GM18951 (cell line): ENCODE results near the gene ESYT3.

Source experiments
- POLR2A ChIP-seq: IDR thresholded peaks from 4 replicates; pipeline ENCODE4 v1.6.1; 2011; ENCODE audit warnings: mild to moderate bottlenecking; ENCODE audit not compliant: insufficient read length, insufficient read depth; ENCODE audit errors: extremely low read depth
- in situ Hi-C: fragments of 300-500 bp; cut with MboI; formaldehyde crosslinking; loops from one replicate; pipeline ENCODE4 v1.12.0; 2022; ENCODE audit warnings: low sequenced_read_pairs, mixed read lengths, inconsistent platforms; ENCODE audit not compliant: unreplicated experiment

Gene ESYT3

DNA sequence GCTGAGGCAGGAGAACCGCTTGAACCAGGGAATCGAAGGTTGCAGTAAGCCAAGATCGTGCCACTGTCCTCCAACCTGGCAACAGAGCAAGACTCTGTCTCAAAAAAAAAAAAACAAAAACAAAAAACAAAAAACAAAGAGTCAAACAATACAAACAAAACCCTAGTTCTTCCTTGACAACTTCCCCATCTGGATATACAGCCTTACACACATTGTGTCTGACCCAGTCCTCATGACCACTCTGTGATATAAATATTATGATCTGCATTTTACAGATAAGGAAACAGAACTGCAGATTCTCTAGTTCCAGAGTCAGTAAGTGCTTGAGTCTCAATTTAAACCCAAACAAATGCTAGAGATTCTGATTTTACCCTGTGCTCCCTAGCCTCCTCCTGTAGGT is 4.8 kb upstream of the ESYT3 start:
- in situ Hi-C loops, result no loop called here
- TF ChIP-seq POLR2A, result no peak

DNA sequence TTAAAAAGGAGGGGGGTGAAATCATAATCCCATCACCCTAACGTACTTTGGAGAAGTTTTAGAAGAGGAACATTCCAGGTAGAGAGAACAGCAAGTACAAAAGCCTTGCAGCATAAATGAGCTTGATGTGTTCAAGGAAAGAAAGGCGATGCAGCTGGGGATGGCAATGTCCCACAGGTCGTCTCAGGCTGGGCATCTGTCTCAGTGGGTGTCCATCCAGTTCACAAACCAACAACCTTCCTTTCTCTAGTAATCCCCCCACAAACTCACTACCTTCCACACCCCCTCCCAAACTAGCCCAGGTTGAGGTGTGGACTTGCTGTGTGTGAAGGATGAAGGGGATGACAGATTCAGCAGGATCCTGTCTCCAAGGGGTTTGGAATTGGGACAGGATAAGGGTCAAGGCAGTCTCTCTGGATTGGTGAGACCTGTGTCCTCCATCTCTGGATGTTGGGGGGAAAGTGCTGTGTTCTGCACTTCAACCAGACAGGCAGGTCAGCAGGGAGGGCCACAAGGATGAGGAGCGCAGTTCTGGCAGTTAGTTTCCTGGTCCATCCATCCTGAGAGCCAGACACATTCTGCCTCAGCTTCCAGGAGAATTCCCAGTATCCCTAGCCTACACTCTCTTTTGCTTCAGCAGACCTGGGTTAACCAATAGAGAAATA is 1.7 kb upstream of the ESYT3 start:
- in situ Hi-C loops, result no loop called here
- no peak for TF ChIP-seq POLR2A

DNA sequence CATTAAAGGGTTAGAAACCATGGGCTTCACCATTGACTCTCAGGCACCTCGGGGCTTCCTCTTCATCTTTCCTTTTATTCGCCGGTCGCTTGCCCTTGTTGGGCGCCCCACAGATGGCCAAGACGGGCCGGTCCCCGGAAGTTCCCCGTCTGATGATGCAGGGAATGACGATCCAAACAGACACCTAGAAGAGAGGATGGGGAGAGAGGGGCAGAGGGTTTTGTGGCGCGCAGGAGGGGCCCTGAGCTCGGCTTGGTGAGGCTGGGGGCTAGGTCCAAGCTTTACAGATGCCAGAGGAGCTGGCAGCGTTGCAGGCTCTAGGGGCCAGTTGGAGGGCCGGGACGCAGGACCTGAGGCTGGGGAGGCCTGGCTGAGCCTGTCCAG is 532 bp upstream of the ESYT3 start:
- no peak for TF ChIP-seq POLR2A
- in situ Hi-C loops, result no loop called here

DNA sequence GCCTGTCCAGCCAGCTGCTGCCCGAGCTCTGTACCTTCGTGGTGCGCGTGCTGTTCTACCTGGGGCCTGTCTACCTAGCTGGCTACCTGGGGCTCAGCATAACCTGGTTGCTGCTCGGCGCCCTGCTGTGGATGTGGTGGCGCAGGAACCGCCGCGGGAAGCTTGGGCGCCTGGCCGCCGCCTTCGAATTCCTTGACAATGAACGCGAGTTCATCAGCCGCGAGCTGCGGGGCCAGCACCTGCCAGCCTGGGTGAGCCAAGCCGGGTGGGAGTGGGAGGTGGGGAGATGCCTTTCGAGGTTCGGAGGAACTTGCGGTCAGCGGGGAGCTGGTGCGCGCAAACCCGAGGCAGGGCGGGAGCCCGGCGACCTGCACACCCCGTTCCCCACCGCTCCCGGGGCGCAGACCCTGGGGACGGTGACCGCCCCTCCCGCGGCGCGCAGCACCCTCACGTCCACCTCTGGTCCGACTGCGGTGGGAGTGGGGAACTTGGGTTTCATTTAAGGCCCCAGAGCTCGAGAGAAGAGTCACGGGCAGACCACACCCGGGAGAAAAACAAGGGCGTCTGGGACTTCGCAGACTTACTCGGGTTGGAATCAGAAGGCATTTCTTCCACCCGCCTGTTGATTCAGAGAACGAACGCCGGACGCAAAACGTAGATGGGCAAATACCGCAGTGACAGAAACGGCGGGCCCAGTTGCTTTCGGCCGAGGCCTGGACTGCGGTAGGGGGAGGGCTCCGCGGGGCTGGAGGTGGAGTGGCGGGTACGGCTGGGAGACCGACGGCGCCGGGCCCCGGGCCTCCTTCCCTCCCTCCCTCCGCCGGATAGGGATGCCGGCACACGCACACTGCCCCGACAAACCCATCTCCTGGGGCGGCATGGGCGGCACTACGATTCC is 708 bp downstream of the ESYT3 start:
- no peak for TF ChIP-seq POLR2A
- in situ Hi-C loops, result no loop called here

DNA sequence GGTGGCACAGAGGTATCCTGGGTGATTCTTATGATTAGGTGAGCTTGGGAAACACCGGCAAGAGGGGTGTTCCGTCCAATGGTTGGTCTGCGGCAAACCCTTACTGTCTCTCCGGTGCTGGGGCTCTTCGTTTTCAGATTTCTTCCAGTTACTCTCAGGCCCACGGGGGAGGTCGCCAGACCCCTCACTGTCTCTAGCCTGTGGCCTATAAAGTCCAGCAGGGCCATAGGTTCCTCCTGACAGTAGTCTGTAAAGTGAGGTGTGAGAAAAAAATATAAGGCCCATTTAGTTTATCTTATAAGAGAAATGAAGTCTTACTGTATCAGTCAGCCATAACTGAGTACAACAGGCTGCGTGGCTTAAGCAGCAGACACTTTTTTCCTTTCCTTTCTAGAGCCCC is 1.4 kb downstream of the ESYT3 start:
- in situ Hi-C loops, result no loop called here
- TF ChIP-seq POLR2A, result no peak

DNA sequence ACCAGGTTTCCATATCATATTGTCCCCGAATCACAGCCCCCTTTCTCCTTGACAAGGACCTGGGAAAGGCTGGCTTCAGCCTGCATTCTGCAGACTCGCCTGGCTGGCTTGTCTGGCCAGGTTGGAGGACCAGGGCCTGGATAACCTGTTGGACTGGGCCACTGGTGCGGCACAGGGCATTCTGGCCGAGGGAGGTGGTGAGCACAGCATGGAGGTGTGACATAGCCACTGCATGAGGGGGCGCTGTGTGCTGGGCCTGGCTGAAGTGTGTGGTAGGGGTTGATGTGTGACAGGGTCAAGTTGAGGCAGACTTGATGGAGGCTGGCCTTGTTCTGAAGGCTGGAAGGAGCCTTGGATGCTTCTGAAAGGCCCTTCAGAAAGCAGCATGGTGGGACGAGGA is 2.9 kb downstream of the ESYT3 start:
- no peak for TF ChIP-seq POLR2A
- in situ Hi-C loops, result no loop called here

DNA sequence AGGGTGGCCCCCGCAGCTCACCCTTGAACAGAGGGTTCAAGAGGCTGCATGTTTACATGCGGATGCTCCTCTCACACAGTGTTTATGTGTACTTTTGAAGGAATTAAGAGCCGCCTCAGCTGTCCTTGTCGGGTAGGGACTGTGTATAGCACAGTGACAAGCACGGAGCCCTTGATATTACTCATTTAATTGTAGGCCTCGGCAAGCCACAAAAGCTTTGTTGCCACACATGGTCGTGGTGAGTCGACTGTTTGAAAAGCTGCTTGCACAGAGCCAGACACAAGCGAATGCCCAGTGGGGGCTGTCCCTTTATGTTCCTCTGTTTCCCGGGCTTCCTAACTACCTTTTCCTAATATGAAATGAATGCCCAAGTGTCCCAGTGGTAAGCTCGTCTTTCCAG is 4.5 kb downstream of the ESYT3 start:
- no peak for TF ChIP-seq POLR2A
- in situ Hi-C loops, result no loop called here

DNA sequence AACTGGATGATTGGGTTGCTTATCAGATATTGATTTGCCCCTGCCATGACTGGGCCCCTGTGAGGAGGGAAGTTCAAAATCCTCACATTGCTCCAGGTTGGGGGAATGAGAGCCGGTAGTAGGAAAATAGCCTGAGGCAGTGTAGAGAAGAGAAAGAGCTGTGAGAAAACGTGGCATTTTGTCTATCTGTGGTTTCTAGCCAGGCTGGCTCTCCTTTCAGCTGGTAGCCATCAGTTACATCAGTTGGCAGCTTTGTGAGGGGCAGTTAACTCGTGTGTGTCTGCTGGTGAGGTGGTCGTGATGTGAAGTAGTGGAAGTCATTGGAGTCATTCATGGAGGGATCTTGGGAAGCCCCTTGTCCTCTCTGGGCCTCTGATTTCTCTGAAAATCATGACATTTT is 5.2 kb downstream of the ESYT3 start:
- no peak for TF ChIP-seq POLR2A
- in situ Hi-C loops, result no loop called here

DNA sequence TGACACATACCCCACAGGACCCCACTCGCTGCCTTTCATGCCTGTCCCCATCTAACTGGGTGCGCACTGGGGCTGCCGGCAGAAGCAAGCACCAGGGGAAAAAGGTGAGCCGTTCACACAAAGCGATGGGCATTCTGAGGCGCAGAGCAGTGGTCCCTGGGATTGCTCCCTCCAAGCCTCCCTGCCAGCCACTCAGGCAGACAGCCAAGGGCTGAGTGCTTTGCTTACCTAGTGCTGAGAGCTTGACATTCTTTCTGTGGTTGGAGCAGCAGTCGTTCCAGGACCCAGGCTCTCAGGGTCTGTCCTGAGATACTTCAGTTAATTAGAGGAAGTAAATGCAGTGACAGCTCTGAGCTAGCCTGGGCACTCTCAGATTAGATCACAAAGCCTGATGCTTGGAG is 5.7 kb downstream of the ESYT3 start:
- no peak for TF ChIP-seq POLR2A
- in situ Hi-C loops, result no loop called here

DNA sequence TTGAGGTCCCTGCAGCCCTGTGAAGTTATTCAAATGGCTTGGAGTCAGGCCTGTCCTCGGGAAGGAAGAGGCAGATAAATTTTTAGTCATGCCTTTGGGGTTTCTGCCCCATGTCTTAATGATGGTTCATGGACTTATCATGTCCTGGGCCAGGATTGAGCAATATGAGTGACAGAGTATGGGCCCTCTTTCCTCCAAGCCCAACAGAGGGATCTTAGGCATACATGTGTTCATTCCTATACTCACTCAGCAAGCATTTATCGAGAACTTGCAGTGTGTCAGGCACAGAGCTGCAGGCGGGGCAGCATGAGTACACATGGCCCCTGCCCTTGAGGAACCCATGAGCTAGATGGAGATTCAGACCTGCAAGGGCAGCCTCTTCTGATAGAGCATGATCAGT is 6.2 kb downstream of the ESYT3 start:
- in situ Hi-C loops, result no loop called here
- no peak for TF ChIP-seq POLR2A

DNA sequence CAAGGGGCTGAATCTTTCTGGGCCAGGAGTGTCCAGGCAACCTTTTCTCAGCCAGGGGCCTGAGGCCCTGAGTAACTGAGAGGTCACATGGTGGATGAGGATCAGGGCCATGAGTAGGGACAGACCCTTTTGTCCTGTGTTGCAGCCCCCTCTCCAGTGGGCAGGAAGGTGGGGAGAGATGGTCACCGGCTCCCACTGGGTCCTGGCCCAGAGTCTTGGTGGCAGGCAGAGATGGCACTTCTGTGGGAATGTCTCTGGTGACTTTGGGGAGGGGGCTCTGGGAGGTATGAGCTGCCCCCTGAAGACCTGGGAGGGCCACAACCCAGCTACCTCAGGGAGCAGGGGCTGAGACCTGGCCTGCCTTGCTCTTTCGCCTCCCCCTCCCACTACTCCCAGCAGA is 6.8 kb downstream of the ESYT3 start:
- in situ Hi-C loops, result no loop called here
- TF ChIP-seq POLR2A, result no peak

DNA sequence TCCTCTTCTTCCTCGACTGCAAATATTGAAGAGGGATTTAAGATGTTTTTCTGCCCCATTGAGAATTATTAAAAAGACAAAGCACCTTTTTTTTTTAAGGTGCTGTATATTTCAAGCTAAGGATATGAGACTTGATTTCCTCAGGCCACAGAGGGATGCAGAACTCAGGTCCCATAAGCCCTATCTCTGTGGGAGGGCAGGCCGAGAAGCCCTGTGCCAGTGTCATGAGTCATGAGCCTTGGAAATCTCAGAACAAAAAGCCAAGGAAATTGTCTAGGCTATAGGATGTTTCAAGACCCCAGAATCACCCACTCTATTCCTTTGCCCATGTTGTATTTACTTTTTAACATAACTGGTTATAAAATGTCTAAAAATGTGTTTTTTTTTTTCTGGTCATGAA is 7.3 kb downstream of the ESYT3 start:
- TF ChIP-seq POLR2A, result no peak
- in situ Hi-C loops, result no loop called here

DNA sequence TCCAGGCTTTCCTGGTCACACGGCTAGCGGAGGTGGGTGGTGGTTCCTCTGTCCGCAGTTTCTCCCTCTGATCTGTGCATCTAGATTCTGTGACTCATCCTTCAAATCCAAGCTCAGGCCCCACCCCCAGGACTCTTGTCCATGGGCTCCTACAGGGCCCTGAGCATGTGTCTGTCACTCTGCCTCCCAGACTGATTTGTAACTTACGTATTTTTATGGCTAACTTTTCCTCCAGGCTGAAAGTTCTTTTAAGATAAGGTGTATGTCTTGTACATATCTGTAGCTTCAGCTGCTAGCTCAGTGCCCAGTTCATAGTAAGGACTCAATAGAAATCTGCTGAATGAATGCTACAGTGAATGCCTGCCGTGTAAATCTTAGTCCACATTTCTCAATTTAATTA is 8.0 kb downstream of the ESYT3 start:
- in situ Hi-C loops, result no loop called here
- no peak for TF ChIP-seq POLR2A

DNA sequence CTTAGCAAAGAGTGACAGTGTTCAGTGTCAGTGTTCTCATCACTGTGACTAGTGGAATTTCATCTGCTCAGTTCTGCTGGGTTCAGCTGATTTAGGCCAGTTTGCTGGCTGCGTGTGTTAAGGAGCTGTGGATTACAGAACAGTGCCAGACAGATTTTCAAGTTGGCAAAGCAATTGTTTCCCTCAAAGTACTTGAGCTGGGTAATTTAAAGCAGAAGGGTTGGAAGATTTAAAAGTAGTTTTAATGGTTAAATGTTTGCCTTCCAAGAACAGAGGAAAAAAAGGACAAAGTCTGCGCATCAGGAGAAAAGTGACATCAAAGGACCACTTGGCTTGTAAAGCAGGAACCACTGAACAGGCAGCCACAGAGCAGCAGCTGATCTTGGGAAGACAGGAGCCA is 8.7 kb downstream of the ESYT3 start:
- in situ Hi-C loops, result no loop called here
- TF ChIP-seq POLR2A, result no peak
